NCI-H526 (cell line): ENCODE measurements around the gene CCT5.

ENCODE experiments used
- DNase-seq, 2 experiments: peaks; one replicate each; lab custom pipeline; 2025; lab: John Stamatoyannopoulos, UW

The CCT5 gene

DNA sequence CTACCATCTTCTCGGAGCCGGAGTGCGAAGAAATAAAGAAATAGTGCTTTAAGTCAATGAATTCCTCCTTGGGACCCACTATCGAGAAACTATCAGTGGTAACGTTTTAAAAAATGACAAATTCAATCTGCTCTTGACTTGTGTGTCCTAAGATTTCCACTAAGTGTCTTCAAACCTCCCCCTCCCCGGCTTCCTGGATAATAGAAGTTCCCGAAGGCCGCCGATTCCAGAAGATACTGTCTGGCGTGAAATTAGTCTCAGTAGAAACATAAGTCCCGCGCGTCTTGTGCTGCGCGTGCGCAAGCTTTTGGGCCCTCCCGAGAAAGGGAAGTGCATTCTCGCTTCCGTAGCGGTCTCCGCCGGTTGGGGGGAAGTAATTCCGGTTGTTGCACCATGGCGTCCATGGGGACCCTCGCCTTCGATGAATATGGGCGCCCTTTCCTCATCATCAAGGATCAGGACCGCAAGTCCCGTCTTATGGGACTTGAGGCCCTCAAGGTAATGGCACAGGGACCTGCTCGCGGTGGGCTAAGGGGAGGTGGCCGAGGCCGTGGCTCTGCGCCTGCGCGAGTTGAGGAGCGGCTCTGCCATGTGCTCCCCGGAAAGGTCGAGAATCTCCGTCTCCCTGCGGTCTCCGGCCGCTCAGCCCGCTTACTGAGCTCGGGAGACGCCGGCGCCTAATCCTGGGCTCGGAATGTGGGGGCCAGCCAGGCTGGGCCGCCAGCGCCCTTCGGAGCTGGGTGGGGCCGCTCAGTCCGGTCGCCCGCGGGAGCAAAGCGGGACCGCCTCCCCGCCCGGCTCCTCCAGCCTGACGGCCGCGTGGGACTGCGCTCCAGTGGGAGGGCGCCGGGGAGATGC is at the start of gene CCT5:
CCT5 (plus strand) TSS at position 333 of the 858 bp plus-strand sequence; CDS start at position 394, 61 bp downstream.
- DNase-seq = peak; percentile 98

DNA sequence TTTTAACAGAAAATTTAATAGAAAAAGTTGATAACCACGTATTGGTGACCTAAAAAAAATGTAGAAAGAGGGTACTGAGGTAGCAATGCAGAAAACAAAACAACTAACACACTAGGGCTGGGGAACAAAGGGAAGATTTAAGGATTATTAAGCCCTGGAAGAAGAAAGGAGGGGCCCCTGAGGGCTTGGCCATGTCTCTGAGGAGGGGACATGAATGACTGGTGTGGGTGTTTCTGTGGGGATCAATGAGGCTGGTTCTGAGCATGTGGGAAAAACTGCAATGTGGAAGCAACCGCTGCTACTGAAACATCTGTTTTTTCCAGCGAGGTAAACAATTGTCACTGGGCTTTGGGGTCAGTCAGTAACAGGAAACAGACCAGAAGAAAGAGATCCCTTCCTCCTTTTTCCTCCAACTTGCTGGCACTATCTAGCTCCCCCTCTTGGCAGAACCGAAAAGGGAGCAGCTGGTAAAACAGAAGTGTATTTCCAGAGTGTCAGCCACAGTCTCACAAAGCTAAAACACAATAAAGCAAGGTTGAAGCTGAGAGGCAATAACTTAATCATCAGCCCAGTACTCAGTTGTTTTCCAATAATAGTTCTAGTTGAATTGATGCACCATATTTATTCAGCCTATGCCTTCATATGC is 48.7 kb upstream of the CCT5 start:
- DNase-seq = peak in 1 of 2 experiments; percentile 23

DNA sequence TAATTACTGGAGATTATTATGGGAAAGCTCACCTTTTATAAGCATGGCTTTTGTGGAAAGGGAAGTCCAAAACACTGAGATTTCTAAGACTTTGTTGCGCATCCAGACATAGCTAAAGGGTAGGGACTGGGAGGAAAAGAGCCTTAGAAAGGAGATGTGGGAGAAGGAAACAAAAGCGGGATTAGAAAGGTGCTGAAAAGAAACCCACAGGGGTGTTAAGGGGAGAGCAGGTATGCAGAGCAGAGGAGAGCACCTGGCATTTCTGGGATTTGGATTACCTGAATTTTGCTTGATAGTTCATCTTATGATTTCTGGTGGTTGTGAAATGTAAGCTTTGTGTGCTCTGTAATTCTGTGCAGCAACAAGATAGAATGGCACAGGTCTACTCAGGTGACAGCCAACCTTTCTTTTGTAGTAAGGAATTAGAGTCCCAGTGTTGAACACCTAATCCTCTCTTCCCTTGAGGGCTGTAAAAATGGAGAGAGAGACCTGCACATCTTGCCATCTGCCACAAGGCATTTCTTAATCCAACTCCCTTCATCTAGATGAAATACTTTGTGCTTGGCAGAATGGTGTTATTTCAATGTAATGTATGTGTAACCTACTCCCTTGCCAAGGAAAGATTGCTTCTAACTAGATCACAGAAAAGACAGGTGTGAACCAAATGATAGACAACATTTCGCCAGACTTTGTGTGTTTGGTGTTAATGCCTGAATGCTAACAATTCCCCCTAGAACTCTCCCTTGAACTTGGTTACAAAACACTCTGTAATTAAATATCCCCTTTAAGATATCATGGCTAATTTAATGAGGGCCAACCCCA is 47.8 kb upstream of the CCT5 start:
- no peak for DNase-seq

DNA sequence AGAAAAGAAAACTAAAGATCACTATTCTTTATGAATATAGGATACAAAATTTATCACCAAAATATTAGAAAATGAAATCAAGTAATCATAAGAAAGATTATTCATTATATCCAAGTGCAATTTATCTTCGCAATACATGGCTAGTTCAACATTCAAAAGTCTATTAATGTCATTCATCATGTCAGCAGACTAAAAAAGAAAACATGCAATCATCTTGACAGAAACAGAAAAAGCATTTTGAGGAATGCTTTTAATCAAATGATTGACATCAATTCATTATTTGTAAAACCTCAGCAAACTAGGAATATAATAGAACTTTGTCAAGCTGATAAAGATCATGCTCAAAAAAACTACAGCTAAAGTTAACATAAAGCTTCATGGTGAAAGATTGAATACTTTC is 41.1 kb upstream of the CCT5 start:
- no peak for DNase-seq

DNA sequence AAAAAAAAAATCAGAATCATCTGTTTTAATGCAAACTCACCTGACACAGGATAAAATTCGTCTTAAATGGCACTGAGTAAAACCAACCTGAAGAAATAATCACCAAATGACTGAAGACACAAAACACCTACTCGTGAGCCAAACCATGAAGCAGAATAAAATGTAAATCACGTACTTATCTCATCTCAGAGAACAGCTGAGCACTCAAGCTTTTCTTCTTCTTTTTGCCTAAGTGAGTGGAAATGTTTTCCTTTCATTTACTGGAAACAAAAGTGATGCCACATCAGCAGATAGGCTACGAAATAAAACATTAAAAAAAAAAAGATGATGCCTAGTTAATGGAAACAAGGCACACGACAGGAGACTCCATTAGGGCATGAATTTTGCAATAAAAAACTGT is 36.8 kb upstream of the CCT5 start:
- DNase-seq = no peak

DNA sequence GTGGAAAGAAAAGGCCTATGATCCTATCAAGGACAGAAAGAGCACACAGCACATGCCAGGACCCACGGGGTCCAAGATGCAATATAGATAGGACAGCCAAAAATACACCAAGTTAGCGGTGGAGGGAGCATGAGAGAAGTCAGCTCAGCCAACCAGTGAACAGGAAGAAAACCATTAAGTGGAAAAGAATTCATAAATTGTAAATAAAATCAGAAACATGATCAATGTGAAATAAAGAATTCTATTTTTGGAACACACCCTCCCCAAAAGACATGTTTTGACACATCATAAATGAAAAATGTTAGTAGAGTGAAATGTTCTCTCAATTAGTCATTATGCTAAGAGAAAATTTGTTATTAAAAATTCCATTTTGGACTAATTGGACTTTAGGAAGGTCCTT is 36.0 kb upstream of the CCT5 start:
- no peak for DNase-seq

DNA sequence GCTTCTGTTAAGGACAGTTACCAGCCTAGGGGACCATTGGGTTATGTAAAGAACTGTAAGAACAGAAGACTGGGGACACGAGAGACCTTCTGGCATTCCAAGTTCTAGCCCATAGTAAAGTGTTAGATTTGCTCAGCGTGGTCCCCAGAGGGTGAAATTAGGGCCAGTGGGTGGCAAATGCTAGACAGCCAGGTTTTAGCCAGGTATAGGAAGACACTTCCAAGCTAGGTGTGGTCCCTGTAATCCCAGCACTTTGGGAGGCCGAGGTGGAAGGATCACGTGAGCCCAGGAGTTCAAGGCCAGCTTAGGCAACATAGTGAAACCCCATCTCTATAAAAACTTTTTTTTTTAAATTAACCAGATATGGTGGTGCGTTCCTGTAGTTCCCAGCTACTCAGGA is 34.7 kb upstream of the CCT5 start:
- DNase-seq = no peak

DNA sequence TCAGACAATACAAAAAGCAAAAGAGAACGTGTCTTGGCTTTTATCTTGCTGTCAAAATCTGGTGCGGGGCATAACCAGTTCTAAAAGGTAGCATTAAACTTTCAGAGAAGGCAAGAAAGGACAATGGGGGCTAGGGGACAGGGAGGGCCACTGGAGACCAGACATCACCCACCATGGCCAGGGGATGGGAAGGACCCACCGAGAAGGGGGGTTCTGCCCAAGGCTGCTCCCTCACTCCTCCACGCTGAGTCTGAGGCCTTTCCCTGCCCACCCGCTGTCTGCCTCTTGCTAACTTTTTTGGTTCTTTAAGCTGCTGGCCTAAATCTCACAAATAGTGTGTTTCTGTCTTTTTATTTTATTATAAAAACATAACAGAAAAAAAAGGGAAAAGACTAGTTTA is 34.0 kb upstream of the CCT5 start:
- DNase-seq = no peak

DNA sequence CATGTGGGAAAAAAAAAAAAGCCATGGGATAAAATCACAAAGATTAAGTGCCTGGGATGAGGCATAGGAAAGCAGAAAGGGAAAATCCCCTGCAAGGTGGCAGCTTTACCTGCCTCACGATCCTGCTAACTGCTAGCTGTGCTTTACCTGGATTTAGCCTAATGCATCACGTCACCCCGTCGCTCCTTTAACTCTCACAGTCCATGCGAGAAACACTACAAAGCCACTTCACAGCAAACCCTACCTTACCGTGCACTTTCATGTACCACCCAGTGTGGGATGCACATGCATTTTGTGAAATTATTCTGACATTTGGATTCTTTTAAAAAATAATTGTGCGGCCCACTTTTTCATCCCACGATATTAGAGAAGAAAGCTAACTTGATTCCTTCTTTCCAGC is 31.4 kb upstream of the CCT5 start:
- DNase-seq = no peak

DNA sequence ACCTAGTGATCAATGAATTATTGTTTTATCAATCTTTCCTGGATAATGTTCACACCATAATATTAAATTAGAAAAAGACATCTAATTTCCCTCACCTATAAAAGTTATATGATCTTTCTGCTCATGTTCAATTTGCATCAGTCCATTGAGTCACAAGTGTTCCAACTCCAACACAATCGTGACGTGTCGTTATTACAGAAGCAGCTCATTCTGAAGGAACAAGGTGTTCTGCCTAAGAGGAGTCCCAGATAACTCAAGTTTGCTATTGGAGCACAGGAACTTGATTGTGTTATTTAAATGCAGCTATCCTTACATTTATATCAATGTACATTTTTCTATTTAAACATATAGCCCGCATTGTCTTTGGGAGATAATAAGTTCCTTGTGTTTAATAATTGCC is 31.0 kb upstream of the CCT5 start:
- no peak for DNase-seq

DNA sequence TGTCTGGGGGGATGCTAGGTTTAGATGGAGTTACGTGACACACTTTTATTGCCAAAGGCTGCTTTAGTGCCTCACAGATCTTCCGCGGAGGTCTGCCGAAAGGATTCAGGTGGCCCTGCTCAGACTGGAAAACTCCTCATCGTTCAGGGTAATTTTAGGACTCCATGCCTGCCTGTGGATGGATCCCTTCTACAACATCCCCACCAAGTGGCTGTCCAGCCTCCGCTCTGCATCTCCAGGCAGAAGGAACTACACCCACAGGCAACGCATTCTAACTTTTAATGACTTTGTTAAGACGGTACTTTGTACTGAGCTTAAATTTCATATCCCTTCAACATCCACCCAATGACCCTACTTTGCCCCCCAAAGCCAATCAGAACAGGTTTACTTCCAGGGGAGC is 29.8 kb upstream of the CCT5 start:
- no peak for DNase-seq

DNA sequence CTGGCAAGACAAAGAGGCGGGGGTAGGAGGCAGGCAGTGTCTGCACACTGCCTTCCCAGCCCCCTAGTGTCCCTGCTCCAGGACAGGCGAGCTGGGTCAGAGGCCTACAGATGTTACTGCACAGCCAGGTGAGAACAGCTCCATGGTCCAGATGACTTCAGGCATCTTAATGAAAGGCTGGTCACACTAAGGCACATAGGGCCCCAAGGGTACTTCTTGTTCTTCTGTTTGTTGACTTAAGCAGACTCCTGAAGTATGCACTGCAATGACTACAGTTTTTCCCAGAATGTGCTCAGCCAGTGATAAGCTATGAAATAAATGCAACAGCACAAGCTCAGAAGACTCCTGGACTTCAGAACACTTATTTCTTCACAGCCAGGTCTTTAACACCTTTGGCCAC is 27.8 kb upstream of the CCT5 start:
- no peak for DNase-seq

DNA sequence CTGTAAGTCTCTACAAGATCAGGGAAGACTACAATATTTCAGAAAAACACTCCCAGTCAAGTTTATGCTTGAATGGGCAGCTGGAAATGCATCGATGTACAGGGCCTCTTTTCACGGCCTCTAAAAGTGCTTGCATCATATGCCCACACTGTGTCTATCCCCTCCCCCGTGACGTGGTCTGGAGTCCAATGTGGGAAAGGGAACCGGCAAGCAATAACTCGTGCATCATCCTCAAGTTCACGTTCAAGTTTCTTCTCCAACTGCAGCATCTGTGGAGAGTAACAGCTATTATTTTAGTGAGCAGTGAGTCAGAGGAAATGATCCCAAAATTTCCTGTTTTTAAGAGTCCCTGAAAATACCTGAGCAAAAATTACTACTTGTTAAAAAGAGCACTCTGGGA is 22.7 kb upstream of the CCT5 start:
- no peak for DNase-seq

DNA sequence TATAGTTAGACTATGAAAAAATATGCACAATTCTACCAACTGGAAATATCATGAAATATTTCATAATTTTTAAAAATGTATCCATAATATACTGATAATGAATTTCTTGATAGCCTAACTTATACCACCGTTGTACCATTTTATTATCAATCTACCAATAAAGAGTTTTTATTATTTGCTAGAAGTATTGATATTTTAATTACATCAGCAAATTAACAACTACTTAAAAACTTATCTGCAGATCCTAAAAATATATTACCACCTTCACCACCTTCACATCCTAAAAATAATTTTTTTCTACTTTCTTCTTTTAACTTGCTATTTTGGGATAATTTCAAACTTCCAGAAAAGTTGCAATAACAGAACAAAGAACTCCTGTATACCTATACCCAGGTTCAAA is 21.8 kb upstream of the CCT5 start:
- DNase-seq = no peak

DNA sequence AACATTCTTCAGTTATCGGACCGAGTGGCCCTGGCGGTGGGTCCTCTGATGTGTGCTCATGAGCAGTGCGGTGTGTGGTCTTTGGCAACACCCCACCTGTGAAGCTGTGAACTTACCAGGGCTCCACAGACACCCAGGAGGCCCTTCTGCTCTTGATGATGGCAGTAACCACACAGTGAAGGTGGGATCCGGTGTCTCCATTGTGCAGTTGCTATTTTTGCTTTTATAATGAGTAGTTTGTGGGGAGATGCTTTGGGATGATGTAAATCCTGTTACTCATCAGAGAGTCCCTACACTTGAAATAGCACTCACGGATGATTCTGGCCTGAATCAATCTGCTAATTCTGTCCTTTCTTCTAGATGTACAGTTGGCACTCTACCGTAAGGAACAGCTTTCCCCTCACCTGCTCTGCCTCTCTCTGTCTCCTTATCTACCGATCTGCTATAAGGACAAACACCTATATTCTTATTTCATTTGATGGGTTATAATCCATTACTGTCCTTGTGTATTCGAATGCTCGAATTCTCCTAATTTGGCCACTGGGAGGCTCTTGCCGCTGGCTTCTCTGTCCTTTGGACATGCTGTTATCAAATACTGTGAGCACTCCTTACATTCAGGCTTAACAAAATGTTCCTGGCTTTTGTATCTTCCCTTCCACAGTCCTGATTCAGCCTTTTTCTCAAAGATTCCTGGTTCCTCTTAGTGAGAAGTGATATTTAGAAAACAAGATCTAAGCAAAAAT is 20.6 kb upstream of the CCT5 start:
- no peak for DNase-seq

DNA sequence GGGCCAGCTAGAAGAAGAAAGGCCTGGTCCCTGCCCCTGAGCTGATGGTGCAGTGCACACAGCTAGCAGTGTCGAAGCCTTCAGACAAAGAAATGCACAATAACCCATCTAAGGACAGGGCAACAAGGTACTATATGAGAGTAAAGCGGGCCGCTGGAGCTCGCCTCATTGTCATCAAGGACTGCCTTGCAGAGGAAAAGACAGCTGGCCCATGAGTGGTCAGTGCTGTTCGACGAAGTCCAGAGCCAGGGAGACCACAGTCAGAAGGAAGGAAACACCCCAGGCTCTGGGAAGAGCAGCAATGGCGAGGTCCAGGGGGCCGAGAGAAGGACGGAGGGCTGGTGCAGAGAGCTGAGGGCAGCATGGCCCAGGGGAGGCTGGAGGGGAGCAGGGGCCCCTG is 17.7 kb upstream of the CCT5 start:
- DNase-seq = no peak

DNA sequence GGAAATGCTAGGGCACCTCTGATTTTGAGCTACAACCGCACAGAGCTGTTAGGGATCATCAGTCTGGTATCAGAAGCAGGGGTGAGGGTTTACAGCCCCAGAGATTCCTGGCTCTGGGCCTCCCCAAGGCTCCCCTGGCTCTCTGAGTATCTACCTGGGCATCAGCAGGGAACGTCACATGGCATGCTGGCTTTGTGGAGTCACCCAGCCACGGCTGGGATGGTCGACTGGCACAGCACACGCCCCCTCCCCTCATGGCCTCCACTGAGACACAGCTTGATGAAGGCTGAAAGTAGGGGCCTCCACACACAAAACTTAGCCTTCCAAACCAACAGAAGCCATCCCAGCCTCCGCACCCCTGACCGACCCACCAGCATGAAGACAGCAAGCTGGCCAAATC is 17.1 kb upstream of the CCT5 start:
- DNase-seq = no peak

DNA sequence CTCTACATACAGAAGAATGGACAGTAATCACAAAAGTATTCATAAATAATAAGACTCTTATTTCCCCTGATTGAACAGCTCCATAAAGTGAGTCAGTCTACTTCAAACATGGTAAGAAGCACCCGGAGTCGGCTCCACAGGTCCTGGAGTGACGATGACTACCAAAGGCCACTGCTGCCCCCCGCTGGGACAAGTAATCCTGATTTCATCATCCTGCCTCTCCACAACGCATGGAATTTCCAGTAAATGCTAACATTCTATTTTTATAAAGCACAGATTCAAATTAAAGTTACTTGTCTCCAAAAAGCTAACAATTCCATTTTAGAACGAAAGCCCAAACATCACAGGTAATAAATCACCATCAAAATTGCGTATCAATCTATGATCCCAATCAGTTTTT is 16.6 kb upstream of the CCT5 start:
- DNase-seq = peak in 1 of 2 experiments; percentile 60

DNA sequence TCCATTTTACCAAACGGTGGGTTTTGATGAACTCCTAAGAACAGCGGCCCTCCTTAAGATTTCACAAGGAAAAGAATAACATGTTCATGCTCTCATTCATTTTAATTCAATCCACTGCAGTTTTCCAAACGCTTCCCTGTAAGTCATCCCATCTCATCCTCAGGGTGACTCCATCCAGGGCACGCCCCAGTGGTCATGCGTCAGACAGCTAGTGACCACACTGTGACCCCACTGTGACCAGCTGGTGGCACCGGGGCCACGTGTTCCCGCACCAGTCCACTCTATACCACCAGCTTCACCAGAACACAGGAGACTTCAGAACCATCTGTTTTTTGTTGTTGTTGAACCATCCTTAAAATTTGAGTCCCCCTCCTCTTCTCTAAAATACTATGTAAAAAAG is 14.7 kb upstream of the CCT5 start:
- no peak for DNase-seq

DNA sequence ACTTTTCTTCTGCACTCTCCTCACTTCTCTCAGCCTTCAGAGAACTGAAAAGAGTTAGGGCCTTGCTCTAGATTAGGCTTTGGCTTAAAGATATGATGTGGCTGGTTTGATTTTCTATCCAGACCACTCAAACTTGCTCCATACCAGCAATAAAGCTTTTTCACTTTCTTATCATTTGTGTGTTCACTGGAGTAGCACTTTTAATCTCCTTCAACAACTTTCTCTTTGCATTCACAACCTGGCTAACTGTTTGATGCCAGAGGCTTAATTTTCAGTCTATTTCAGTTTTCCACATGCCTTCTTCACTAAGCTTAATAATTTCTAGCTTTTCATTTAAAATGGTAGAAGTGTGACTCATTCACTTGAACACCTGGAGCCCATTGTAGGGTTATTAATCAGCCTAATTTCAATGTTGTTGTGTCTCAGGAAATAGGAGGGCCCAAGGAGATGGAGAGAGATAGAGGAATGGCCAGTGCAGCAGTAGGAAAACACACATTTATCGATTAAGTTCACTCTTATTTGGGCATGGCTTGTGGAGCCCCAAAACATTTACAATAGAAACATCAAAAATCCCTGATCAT is 6.3 kb upstream of the CCT5 start:
- no peak for DNase-seq

DNA sequence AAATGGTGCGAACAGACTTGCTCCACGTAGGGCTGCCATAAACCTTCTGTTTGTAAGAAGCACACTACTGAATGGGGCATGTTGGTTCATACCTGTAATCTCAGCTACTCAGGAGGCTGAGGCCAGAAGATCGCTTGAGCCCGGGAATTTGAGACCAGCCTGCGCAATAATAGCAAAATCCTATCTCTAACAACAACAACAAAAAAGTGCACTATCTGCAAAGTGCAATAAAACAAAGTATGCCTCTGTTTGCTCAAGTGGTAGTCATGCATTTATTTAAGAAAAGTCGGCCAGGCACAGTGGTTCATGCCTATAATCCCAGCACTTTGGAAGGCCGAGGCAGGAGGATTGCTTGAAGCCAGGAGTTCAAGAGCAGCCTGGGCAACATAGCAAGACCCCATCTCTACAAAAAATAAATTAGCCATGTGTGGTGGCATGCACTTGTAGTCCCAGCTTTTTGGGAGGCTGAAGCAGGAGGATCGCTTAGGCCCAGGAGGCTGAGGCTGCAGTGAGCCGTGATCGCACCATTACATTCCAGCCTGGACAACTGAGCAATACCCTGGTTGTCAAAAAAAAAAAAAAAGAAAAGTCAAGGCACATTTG is 5.6 kb upstream of the CCT5 start:
- no peak for DNase-seq
